Activated T-cell treated with anti-CD3 and anti-CD28 coated beads for 4 hours (primary cell): Measurements from ENCODE around the gene P2RY14.

ENCODE experiments used
- DNase-seq: peaks from one replicate; pipeline ENCODE4 v3.0.0-alpha.2; 2020

Gene P2RY14

GRCh38 chr3:151174351-151174750 lies 104.0 kb downstream of the P2RY14 start:
- DNase-seq: no peak

GRCh38 chr3:151171145-151171757 lies 107.1 kb downstream of the P2RY14 start:
- no peak for DNase-seq

- DNase-seq: peak; percentile 8
Observed at GRCh38 chr3:151169948-151170679, 108.2 kb downstream of the P2RY14 start.

- no peak for DNase-seq
Observed at GRCh38 chr3:151169262-151169947, 108.9 kb downstream of the P2RY14 start.

GRCh38 chr3:151168269-151169094 lies 109.9 kb downstream of the P2RY14 start:
- DNase-seq: peak; percentile 81

- DNase-seq: no peak
Observed at GRCh38 chr3:151166161-151166560, 112.2 kb downstream of the P2RY14 start.

GRCh38 chr3:151165226-151165625 lies 113.1 kb downstream of the P2RY14 start:
- DNase-seq: no peak
